ENCODE data around the gene STK38. TPM values are rescaled to one million over a fixed set of nuclear protein-coding genes. Genes with fewer than 3 reads are reported as not detected.
"Not testable (repeated sequence)": the region's sequence is repeated elsewhere in the genome, so short reads cannot be mapped to it uniquely, and the experiment has no call there.

STK38 gene
- total RNA-seq, 2 experiments from 2014 or later = 47.0 to 48.4 TPM

- Histone ChIP-seq H3K4me1 (ENCODE audit: insufficient read depth, low read length) (peaks cover 23% of the 10 kb centered on the region), H3K4me3 (ENCODE audit: low read length) (no peak overlapping the region), H3K27me3 (ENCODE audit: control insufficient read depth in 1 of 2, insufficient read depth in 2 of 2, low read length in 2 of 2) (no peaks in the 10 kb centered on the region), H3K9me3 (ENCODE audit: control insufficient read depth in 1 of 2, insufficient read depth in 1 of 2, low read length in 2 of 2) (no peaks in the 10 kb centered on the region), H3K36me3 (ENCODE audit: insufficient read depth, low read length) (peaks cover under 1% of the 10 kb centered on the region), H3K27ac (ENCODE audit: low read depth in 1 of 2, low read length in 2 of 2) (no peak overlapping the region)
- intact Hi-C loops (cut with DNase I, micrococcal nuclease) = loop anchor here in 1 of 2 experiments (5.0 kb wide), 1 partner anchor 148 kb away; the partner anchor contains the start of genes KCTD20 and PXT1
- H3K4me3 Mint-ChIP-seq = no peak overlapping the region
- H3K9me3 Mint-ChIP-seq = no peaks in the 10 kb centered on the region
- H3K4me1 Mint-ChIP-seq (ENCODE audit: low read depth) = peaks cover 25% of the 10 kb centered on the region
- DNase-seq (no peak), ATAC-seq (ENCODE audit: poor library complexity) (no peak)
- peaks cover 14% of the 10 kb centered on the region for H3K36me3 Mint-ChIP-seq (ENCODE audit: low read depth)
- TF ChIP-seq, protein P1, sequence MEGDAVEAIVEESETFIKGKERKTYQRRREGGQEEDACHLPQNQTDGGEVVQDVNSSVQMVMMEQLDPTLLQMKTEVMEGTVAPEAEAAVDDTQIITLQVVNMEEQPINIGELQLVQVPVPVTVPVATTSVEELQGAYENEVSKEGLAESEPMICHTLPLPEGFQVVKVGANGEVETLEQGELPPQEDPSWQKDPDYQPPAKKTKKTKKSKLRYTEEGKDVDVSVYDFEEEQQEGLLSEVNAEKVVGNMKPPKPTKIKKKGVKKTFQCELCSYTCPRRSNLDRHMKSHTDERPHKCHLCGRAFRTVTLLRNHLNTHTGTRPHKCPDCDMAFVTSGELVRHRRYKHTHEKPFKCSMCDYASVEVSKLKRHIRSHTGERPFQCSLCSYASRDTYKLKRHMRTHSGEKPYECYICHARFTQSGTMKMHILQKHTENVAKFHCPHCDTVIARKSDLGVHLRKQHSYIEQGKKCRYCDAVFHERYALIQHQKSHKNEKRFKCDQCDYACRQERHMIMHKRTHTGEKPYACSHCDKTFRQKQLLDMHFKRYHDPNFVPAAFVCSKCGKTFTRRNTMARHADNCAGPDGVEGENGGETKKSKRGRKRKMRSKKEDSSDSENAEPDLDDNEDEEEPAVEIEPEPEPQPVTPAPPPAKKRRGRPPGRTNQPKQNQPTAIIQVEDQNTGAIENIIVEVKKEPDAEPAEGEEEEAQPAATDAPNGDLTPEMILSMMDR (IDR thresholded peaks at IDR 0.05) = no peak
- CTCF ChIA-PET = no interaction called here
- POLR2A ChIA-PET = no interaction called here
- no peak overlapping the region for H3K27ac Mint-ChIP-seq
- peaks cover 5% of the 10 kb centered on the region for H3K27me3 Mint-ChIP-seq
Measured at GRCh38 chr6:36590237-36590636, 43.0 kb upstream of the STK38 start.

- H3K4me3 ChIP-seq (ENCODE audit: low read length); H3K4me3 Mint-ChIP-seq; ATAC-seq (ENCODE audit: poor library complexity); H3K27ac Mint-ChIP-seq; CTCF ChIA-PET; intact Hi-C loops (cut with DNase I, micrococcal nuclease); H3K27ac ChIP-seq (ENCODE audit: low read depth in 1 of 2, low read length in 2 of 2); DNase-seq; H3K36me3 Mint-ChIP-seq (ENCODE audit: low read depth); H3K27me3 ChIP-seq (ENCODE audit: control insufficient read depth in 1 of 2, insufficient read depth in 2 of 2, low read length in 2 of 2); H3K9me3 ChIP-seq (ENCODE audit: control insufficient read depth in 1 of 2, insufficient read depth in 1 of 2, low read length in 2 of 2); H3K36me3 ChIP-seq (ENCODE audit: insufficient read depth, low read length); H3K9me3 Mint-ChIP-seq; POLR2A ChIA-PET; H3K27me3 Mint-ChIP-seq: not testable (repeated sequence)
- peaks cover 25% of the 10 kb centered on the region for H3K4me1 ChIP-seq (ENCODE audit: insufficient read depth, low read length)
- H3K4me1 Mint-ChIP-seq (ENCODE audit: low read depth) = peaks cover 21% of the 10 kb centered on the region
Measured at GRCh38 chr6:36589025-36589400, 41.7 kb upstream of the STK38 start.

GRCh38 chr6:36586606-36587005 lies 39.3 kb upstream of the STK38 start:
- Histone ChIP-seq H3K9me3 (ENCODE audit: control insufficient read depth in 1 of 2, insufficient read depth in 1 of 2, low read length in 2 of 2) (no peaks in the 10 kb centered on the region), H3K27ac (ENCODE audit: low read depth in 1 of 2, low read length in 2 of 2) (no peak overlapping the region), H3K4me1 (ENCODE audit: insufficient read depth, low read length) (peaks cover 4% of the 10 kb centered on the region), H3K4me3 (ENCODE audit: low read length) (no peak overlapping the region), H3K27me3 (ENCODE audit: control insufficient read depth in 1 of 2, insufficient read depth in 2 of 2, low read length in 2 of 2) (no peaks in the 10 kb centered on the region), H3K36me3 (ENCODE audit: insufficient read depth, low read length) (no peaks in the 10 kb centered on the region)
- Mint-ChIP-seq H3K9me3 (no peaks in the 10 kb centered on the region), H3K27ac (no peak overlapping the region), H3K27me3 (no peaks in the 10 kb centered on the region), H3K36me3 (ENCODE audit: low read depth) (no peaks in the 10 kb centered on the region), H3K4me3 (no peak overlapping the region), H3K4me1 (ENCODE audit: low read depth) (peaks cover 6% of the 10 kb centered on the region)
- CTCF ChIA-PET = interaction anchor here (1.0 kb wide), 1 partner anchor 52 kb away, joined by 3 read pairs; no protein-coding TSS in a partner anchor
- ATAC-seq (ENCODE audit: poor library complexity) (no peak), DNase-seq (no peak)
- POLR2A ChIA-PET = interaction anchor here (0.7 kb wide), 1 partner anchor 12 kb away, joined by 3 read pairs; no protein-coding TSS in a partner anchor
- TF ChIP-seq, protein P1 (IDR thresholded peaks at IDR 0.05) = no peak
- intact Hi-C loops (cut with DNase I, micrococcal nuclease) = no loop called here

DNA sequence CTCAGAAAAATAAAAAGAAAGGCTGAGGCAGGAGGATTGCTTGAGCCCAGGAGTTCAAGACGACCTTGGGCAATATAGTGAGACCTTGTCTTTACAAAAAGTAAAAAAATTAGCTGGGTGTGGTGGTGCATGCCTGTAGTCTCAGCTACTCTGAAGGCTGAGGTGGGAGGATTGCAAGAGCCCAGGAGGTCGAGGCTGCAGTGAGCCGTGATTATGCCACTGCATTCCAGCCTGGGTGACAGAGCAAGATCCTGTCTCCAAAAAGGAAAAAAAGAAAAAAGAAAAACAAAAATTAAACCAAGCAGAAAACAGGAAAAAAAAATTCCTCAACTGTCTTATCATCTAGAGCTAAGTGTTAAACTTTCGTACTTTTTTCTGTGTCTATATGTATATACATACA lies 34.4 kb upstream of the STK38 start:
- no peaks in the 10 kb centered on the region for H3K36me3 ChIP-seq (ENCODE audit: insufficient read depth, low read length)
- no peaks in the 10 kb centered on the region for H3K36me3 Mint-ChIP-seq (ENCODE audit: low read depth)
- ATAC-seq (ENCODE audit: poor library complexity) = no peak
- H3K27me3 ChIP-seq (ENCODE audit: control insufficient read depth in 1 of 2, insufficient read depth in 2 of 2, low read length in 2 of 2) = no peaks in the 10 kb centered on the region
- peaks cover 9% of the 10 kb centered on the region for H3K4me1 Mint-ChIP-seq (ENCODE audit: low read depth)
- H3K27me3 Mint-ChIP-seq = no peaks in the 10 kb centered on the region
- H3K27ac Mint-ChIP-seq = no peak overlapping the region
- no peaks in the 10 kb centered on the region for H3K9me3 ChIP-seq (ENCODE audit: control insufficient read depth in 1 of 2, insufficient read depth in 1 of 2, low read length in 2 of 2)
- no peak for DNase-seq
- ChIA-PET POLR2A (interaction anchor here (1.0 kb wide), 1 partner anchor 12 kb away, joined by 3 read pairs; no protein-coding TSS in a partner anchor), CTCF (interaction anchor here (0.6 to 0.9 kb wide), 2 partner anchors 153 to 158 kb away, joined by 3 to 4 read pairs; no protein-coding TSS in a partner anchor)
- no peak overlapping the region for H3K4me3 Mint-ChIP-seq
- intact Hi-C loops (cut with DNase I, micrococcal nuclease) = no loop called here
- no peaks in the 10 kb centered on the region for H3K9me3 Mint-ChIP-seq
- H3K4me3 ChIP-seq (ENCODE audit: low read length) = no peak overlapping the region
- peaks cover 6% of the 10 kb centered on the region for H3K4me1 ChIP-seq (ENCODE audit: insufficient read depth, low read length)
- TF ChIP-seq, protein P1 (IDR thresholded peaks at IDR 0.05) = no peak
- no peak overlapping the region for H3K27ac ChIP-seq (ENCODE audit: low read depth in 1 of 2, low read length in 2 of 2)

Data from CD4-positive, alpha-beta T cell (primary cell).